Kidney (tissue), 14 donors: ENCODE data around the gene SAA4. TPM values are rescaled to one million over a fixed set of nuclear protein-coding genes. Genes with fewer than 3 reads are reported as not detected.
A peak's percentile ranks its signal among the peaks of the same experiment; 100 is the strongest.

Experiments
- DNase-seq, 5 donors: peaks; one replicate each; pipeline ENCODE4 v3.0.0-alpha.2; 2013 to 2020
- FAIRE-seq: peaks from 2 replicates; lab custom pipeline; 2012; peaks lifted over from hg19 to GRCh38; lab: Jason Lieb, UNC
- H3K27ac ChIP-seq, 2 donors: one replicate each; pipeline ENCODE4 v1.7.0; 2013; ENCODE audit warnings: low read depth in 2 of 2, low read length in 2 of 2, inconsistent platforms in 1 of 2
- H3K27me3 ChIP-seq: one replicate; pipeline ENCODE4 v1.7.1; 2013; ENCODE audit warnings: low read length, inconsistent platforms; ENCODE audit not compliant: control insufficient read depth, insufficient read depth
- H3K36me3 ChIP-seq, 3 donors: one replicate each; pipeline versions ENCODE4 v1.7.0 to v1.7.1; 2013; ENCODE audit warnings: low read length in 3 of 3, control low read depth in 1 of 3, inconsistent platforms in 1 of 3; ENCODE audit not compliant: insufficient read depth in 3 of 3, control insufficient read depth in 2 of 3
- H3K4me1 ChIP-seq, 3 donors: one replicate each; pipeline versions ENCODE4 v1.7.0 to v1.7.1; 2013; ENCODE audit warnings: low read length in 3 of 3, inconsistent platforms in 1 of 3, low read depth in 1 of 3; ENCODE audit not compliant: control insufficient read depth in 2 of 3, insufficient read depth in 2 of 3
- H3K4me3 ChIP-seq, 3 donors: one replicate each; pipeline versions ENCODE4 v1.7.0 to v1.8.1; 2013; ENCODE audit warnings: low read length in 3 of 3, control low read depth in 1 of 3, inconsistent platforms in 1 of 3
- H3K9ac ChIP-seq, 3 donors: one replicate each; pipeline versions ENCODE4 v1.7.0 to v1.7.1; 2013; ENCODE audit warnings: low read length in 3 of 3, control low read depth in 1 of 3, inconsistent platforms in 1 of 3
- H3K9me3 ChIP-seq, 3 donors: one replicate each; pipeline versions ENCODE4 v1.7.0 to v1.7.1; 2013; ENCODE audit warnings: low read length in 3 of 3, control low read depth in 1 of 3, inconsistent platforms in 1 of 3; ENCODE audit not compliant: control insufficient read depth in 2 of 3, insufficient read depth in 1 of 3
- intact Hi-C: fragments of 100-400 bp; cut with DNase I; formaldehyde crosslinking; loops from one replicate; pipeline ENCODE4 v1.11.1; 2022
- polyA plus RNA-seq: library from polyadenylated mRNA; stranded (reverse); fragments of 350-450 nt; fragmentation: Illumina TruSeq; extraction: RNeasy Lipid Tissue Mini Kit (QIAGEN cat#74804); gene quantifications from one replicate; pipeline ENCODE4 v1.2.3, GENCODE V29; 2014; ENCODE audit warnings: low read depth, low replicate concordance; ENCODE audit not compliant: insufficient read depth
- total RNA-seq: library from RNA; stranded (reverse); fragmentation: NEBNext Ultra II Directional; extraction: Animal tissue kit (Norgen Biotek cat#: 25700); gene quantifications from one replicate; pipeline ENCODE4 v1.2.1, GENCODE V29; 2021
- TF ChIP-seq, protein P1 (sequence below): IDR thresholded peaks from 3 replicates; pipeline ENCODE4 v1.5.1; 2012; ENCODE audit warnings: mild to moderate bottlenecking, moderate library complexity, borderline replicate concordance; ENCODE audit not compliant: insufficient read depth; ENCODE audit errors: extremely low read depth
- donor health status: control.
- donor health status: control.
- donor health status: control.
- donor health status: control.
- donor health status: control.
- donor health status: DM: yes; HTN: yes; CAD: no.
- donor health status: Normal renal cell carcinoma (clear cell type).

Gene SAA4
- total and polyA plus RNA-seq, 2 donors from 2014 or later = 1.3 TPM; not detected in 1

DNA sequence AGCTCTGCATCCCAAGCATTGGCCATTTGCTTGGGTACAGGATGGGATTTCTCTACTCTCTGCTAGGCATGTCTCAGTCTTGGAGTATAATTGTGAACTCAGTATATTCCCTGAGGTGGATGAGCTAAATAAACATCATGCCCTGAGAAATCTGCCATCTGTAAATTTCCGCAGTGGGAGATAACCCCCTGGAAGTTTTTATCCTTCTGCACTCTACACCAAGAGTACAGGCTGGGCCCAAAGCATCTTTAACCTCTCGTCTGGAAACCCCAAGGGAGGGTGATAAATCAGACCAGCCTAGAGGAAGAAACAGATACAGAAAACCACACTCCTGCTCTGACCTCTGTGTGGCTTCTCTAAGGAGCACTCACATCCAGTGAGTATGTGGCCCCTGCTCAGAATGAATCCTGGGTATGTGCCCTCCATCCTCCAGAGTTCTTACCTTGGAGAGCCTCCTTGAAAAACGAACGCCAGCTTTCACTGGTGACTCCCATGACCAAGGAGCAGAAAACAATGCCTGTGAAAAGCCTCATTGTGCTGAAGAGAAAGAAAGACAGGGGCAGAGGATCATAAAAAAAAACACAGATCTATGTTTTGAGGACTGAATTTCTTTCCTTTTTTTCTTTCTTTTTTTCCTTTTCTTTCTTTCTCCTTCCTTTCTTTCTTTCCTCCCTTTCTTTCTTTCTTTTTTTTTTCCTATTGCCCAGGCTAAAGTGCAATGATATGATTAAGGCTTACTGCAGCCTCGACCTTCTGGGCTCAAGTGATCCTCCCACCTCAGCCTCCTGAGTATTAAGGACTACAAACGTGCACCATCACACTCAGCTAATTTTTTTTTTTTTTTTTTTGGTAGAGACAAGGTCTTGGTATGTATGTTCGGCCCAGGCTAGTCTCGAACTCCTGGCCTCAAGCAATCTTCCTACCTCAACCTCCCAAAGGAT, 938 bp downstream of the SAA4 start:
- Histone ChIP-seq H3K4me3 (no peak overlapping the region), H3K9me3 (no peaks in the 10 kb centered on the region), H3K9ac (no peak overlapping the region), H3K4me1 (no peaks in the 10 kb centered on the region), H3K27me3 (no peaks in the 10 kb centered on the region), H3K36me3 (no peaks in the 10 kb centered on the region), H3K27ac (no peak overlapping the region)
- peak in 2 of 5 donors; percentile 19 to 25 for DNase-seq
- intact Hi-C loops = no loop called here
- FAIRE-seq = no peak
- TF ChIP-seq, protein P1, sequence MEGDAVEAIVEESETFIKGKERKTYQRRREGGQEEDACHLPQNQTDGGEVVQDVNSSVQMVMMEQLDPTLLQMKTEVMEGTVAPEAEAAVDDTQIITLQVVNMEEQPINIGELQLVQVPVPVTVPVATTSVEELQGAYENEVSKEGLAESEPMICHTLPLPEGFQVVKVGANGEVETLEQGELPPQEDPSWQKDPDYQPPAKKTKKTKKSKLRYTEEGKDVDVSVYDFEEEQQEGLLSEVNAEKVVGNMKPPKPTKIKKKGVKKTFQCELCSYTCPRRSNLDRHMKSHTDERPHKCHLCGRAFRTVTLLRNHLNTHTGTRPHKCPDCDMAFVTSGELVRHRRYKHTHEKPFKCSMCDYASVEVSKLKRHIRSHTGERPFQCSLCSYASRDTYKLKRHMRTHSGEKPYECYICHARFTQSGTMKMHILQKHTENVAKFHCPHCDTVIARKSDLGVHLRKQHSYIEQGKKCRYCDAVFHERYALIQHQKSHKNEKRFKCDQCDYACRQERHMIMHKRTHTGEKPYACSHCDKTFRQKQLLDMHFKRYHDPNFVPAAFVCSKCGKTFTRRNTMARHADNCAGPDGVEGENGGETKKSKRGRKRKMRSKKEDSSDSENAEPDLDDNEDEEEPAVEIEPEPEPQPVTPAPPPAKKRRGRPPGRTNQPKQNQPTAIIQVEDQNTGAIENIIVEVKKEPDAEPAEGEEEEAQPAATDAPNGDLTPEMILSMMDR = no peak

DNA sequence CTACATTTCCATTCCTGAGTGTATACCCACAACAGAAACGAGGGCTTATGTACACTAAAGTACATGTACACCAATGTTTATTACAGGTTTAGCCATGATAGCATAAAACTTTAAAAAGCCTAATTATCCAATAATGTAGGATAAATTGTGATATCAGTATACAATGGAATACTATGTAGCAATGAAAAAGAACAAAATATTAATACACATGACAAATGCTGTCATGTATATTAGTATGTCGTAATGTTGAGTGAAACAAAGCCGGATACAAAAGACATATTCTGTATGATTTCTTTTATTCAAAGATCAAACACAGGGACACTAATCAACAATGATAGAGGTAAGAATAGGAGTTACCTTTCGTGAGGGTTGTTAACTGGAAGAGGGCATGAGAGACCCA, 2.7 kb downstream of the SAA4 start:
- Histone ChIP-seq H3K27ac (no peak overlapping the region), H3K9ac (no peak overlapping the region), H3K27me3 (no peaks in the 10 kb centered on the region), H3K36me3 (no peaks in the 10 kb centered on the region), H3K4me1 (no peaks in the 10 kb centered on the region), H3K9me3 (no peaks in the 10 kb centered on the region), H3K4me3 (no peak overlapping the region)
- DNase-seq (no peak), FAIRE-seq (no peak)
- TF ChIP-seq, protein P1 = no peak
- intact Hi-C loops = no loop called here

DNA sequence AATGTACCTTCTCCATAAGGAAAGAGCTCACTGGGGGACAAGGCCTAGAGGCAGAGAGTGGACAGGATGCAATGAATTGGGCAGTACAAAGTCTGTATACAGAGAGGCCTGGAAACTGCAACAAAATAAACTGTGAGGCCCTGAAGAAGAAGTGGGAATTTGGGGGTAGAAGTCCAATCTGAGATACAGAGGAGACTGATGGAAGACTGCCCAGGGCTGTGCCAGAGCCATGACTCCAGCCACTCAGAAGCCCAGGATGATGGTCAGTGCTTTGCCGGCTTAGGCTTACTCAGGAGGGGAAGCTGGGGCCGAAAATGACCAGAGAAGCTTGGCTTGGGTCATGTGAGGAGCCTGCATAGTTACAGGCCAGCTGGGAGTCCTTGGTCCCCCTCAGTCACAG, 5.7 kb downstream of the SAA4 start:
- H3K4me1 ChIP-seq = no peaks in the 10 kb centered on the region
- H3K36me3 ChIP-seq = no peaks in the 10 kb centered on the region
- no peaks in the 10 kb centered on the region for H3K9me3 ChIP-seq
- no peak for DNase-seq
- H3K4me3 ChIP-seq = no peak overlapping the region
- no peak overlapping the region for H3K27ac ChIP-seq
- no peak for FAIRE-seq
- TF ChIP-seq, protein P1 = no peak
- intact Hi-C loops = no loop called here
- no peak overlapping the region for H3K9ac ChIP-seq
- no peaks in the 10 kb centered on the region for H3K27me3 ChIP-seq
